Measurements from ENCODE around the gene DISP3.

The DISP3 gene

DNA sequence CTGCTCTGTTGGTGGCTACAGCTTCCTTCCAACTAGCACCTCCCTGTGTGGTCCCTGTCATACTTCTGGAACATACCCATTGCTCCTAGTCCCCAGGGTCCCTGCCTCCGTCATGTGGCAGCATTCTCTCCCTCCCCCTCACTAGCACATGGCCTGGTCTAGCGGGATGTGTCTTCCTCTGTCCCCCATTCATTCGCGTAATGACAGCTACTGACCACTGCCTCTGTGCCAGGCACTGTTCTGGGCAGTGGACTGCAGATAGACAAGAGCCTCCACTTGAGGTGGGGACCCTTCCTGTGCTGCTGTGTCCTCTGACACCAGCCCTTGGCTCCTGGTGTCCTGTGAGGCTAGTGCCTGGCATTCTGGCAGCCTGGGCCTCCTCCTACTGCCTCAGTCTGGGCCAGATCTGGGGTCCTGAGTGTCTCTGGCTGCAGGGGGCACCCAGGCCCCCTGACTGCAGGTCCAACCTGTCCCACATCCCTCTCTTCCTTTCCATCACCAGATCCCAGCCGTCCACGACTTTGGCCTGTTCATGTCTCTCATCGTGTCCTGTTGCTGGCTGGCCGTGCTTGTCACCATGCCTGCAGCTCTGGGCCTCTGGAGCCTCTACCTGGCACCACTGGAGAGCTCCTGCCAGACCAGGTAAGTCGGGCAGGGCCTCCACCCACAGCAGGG lies 38.1 kb downstream of the DISP3 start:
- DNase-seq = no peak

DNA sequence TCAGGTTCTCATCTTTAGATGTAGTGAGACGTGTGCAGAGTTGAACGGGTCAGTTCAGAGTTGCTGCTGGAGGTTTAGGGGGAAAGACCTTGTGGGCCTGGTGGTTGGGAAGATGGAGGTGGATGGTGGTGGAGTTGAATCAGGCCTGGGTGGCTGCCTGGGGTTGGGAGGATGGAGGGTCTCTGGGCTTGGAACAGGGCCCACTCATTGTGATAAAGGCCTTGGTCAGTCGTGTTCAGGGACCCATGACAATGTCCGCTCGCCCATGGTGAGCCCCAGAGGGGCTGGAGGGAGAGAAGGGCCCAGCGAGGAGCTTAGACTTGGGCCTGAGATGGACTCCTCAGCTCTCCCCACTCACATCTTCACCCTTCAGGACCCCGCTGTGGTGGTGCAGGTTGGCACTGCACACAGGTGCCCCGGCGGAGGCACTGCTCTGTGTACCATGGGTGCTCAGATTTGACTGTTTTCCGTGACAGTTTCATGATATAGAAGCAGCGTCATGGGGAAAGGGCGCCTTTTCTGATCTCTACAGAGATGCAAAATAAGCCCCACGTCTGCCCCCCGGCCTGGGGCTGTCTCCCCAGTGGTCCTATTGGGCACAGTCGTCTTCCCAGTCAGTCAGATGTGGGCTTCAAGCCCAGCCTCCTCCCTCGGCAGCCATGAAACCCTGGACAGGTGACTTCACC lies 39.2 kb downstream of the DISP3 start:
- DNase-seq = no peak

DNA sequence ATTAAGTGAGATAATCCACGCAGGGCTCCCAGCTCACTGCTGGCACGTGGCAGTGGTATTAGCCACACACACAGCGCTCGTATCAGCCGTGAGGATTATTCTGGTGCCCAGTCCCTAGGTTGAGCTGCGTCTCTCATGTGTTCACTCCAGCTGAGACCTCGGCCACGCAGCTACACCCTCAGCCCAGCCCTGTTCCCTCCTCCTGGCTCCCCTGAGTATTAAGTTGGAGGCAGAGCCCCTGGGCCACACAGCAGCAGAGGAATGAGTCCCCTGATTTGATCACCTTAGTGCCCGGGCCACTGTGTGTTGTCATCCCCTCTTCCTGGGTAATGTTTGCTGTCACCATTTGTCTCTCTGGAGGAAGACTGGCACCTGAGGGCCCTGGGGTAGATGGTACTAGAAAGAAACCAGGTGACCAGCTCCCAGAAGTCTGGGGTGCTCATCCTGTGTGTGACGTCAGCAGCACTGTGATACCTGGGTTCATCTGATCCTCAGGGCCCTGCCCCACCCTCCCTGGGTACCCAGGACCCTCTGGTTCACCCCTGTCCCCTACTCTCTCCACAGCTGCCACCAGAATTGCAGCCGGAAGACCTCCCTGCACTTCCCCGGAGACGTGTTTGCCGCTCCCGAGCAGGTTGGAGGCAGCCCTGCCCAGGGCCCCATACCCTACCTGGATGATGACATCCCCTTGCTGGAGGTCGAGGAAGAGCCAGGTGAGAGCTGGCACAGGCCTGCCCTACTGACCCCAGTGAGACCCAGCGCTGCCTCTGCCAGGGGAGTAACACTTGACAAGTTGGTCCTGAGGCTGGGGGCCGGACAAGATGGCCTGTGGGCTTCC lies 40.1 kb downstream of the DISP3 start:
- DNase-seq = no peak

DNA sequence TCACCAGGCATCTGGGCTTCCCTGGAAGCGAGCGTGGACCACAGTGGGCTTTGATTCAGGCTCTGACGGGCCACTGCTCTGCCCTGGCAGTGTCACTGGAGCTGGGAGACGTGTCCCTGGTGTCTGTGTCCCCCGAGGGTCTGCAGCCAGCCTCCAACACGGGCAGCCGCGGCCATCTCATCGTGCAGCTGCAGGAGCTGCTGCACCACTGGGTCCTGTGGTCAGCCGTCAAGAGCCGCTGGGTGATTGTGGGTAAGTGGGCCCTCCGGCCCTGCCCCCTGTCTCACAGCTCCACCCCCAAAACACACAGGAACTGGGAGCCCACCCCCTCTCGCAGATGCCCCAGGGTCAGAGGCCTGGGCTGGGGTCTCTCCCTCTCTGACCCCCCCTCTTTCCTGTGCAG lies 40.7 kb downstream of the DISP3 start:
- DNase-seq = no peak

DNA sequence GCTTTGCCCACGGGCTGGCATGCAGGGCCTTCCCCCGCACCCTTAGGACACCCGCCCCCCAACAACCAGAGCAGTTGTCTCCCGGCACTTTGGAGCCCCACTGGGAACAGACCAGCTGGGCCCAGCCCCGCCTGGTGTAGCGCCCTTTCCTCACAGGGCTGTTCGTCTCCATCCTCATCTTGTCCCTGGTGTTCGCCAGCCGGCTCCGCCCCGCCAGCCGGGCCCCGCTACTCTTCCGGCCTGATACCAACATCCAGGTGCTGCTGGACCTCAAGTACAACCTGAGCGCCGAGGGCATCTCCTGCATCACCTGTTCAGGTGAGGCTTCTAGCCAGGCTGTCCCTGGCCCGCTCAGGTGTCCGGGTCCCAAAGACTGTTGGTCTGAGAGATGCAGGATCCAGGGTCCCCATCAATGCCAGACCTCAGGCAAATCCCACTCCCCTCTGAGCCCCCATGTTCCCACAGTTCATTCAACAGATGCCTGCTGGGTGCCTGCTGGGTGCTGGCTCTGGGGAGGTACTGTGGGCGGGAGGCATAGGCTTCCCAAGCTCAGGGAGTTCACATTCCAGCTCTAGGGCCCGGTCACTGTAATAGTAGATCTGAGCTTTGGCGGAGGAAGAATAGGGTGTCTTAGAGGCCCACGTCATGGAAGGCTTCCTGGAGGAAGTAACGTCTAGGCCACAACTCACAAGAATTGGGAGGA lies 41.7 kb downstream of the DISP3 start:
- no peak for DNase-seq

DNA sequence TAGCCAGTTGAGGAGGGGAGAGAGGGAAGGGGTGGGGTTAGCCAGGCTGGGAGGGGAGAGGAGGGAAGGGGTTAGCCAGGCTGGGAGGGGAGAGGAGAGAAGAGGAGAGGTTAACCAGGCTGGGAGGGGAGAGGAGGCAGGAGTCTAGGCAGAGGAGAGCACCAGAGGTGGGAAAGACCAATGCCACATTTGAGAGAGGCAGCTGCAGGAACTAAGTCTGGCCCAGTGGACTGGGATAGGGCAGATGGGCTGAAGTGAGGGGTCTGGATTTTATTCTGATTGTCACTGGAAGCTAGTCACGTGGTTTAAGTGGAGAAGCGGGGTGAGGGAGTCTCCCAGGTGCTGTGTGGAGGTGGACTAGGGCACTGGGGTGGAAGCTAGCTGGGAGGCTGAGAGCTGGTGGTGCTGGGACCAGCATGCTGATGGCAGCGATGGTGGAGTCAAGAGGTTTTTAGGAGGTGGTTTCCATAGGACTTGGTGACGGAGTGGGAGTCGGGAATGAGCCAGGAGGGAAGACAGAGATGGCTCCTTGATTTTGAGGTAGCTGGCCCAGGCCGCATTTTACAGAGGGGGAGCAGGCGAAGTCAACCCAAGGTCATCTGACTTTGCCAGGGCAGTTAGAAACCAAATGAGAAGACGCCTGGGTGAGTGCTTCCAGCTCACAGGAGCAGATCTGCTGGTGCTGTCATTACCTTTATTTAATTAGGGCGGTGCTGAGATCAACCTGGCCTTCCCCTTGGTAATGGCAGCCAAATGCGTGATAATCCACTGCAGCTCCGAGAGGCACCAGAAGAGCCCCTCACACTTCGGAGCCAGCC lies 42.8 kb downstream of the DISP3 start:
- DNase-seq = no peak

DNA sequence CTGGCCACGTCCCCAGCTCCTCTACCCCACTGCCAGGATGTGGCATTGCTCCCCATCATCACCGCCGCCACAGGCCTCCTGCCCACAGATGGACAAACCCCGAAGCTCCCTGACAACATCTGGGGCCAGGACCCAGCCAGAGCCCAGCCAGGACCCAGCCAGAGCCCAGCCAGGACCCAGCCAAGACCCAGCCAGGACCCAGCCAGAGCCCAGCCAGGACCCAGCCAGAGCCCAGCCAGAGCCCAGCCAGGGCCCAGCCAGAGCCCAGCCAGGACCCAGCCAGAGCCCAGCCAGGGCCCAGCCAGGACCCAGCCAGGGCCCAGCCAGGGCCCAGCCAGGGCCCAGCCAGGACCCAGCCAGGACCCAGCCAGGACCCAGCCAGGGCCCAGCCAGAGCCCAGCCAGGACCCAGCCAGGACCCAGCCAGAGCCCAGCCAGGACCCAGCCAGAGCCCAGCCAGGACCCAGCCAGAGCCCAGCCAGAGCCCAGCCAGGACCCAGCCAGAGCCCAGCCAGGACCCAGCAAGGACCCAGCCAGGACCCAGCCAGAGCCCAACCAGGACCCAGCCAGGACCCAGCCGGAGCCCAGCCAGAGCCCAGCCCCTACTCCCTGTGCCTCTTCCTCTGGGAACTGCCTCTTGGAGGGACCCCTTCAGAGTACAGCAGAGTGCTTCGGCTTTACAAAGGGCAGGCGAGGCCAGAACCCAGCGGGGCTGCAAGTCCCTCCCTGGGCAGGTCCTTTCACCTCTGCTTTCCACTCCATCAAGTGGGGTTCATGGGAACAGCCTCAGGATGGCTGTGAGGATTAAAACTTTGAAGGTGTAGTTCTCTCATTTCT lies 43.7 kb downstream of the DISP3 start:
- no peak for DNase-seq

DNA sequence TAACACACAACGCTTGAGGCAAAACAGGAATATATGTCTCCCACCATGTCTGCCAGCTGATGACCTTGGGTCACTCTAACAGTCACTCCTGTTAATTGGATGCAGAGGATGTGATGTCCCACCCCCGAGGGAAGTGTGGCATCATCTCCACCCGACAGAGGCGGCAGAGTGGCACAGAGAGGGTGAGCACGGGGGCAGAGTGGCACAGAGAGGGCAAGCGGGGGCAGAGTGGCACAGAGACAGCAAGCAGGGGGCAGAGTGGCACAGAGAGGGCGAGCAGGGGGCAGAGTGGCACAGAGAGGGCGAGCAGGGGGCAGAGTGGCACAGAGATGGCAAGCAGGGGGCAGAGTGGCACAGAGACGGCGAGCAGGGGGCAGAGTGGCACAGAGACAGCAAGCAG lies 44.3 kb downstream of the DISP3 start:
- DNase-seq = no peak

DNA sequence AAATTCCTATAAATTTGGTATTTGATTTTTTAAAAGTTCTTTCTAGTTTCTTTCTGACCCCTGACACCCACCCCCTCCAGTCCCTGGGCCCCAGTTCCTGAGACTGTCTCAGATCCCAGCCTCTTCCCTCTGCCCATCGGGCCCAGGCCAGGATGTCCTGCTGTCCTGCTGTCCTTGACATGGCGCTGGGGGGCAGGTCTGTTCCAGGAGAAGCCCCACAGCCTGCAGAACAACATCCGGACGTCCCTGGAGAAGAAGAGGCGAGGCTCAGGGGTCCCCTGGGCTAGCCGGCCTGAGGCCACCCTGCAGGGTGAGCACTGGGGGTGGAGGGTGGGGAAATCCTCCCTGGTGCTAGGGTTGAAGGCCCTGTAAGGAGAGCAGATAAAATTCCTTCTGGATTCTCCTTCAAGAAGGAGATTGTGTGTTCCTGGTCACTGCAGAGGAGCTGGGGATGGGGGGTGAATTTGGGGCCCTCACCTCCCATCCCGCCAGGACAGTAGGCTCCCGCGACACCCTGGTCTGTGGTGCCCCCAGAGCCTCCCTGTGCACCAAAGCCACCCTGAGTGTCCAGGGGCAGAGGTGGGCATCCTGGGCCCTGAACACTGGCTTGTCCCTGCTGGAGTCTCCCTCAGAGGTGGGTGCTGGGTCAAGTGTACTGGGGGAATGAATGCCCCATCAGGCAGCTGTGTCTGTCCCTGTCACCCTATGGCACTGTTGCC lies 45.0 kb downstream of the DISP3 start:
- DNase-seq = no peak

DNA sequence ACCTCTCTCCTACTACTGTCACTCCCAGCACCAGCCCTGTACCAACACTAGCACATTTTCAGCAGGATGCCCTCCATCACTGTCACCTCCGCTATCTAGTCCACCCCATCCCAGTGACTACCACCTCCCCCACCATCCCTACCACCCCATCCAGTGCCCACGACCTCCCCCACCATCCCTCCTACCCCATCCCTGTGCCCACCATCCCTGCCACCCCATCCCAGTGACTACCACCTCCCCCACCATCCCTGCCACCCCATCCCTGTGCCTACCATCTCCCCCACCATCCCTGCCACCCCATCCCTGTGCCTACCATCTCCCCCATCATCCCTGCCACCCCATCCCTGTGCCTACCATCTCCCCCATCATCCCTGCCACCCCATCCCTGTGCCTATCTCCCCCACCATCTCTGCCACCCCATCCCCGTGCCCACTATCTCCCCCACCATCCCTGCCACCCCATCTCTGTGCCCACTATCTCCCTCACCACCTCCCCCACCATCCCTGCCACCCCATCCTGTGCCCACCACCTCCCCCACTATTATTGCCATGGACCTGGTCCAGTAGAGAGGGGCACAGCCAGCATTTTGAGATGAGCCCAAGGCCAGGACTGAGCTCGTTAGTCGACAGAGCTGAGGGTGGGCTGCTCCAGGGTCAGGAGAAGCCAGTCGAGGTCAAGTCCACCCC lies 45.7 kb downstream of the DISP3 start:
- DNase-seq = no peak

DNA sequence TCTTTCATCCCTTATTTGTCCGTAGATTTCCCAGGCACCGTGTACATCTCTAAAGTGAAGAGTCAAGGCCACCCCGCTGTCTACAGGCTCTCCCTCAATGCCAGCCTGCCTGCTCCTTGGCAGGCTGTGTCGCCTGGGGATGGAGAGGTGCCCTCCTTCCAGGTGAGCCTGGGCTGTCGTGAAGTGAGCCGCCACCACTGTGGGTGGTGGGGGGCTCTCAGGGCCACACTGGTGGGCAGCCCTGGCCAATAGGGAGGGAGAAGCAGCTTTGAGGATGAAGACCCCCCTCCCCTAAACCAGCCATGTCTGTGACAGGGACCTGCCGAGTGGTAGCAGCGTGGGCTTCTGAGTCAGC lies 46.2 kb downstream of the DISP3 start:
- DNase-seq = no peak

DNA sequence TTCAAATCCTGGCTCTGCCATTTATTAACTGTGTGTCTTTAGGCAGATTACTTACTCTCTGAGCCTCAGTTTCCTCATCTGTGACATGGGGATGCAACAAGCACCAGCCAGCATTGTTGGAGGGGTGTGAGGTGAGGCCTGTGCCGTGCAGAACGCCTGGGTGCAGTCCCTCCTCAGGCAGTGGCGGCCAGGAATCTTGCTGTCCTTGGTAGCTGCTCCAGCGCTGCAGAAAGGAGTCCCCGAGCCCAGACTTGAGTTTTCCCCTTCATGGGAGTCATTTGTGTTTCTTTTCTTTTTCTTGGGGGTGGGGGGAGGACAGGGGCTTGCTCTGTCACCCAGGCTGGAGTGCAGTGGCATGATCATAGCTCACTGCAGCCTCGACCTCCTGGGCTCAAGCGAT lies 46.6 kb downstream of the DISP3 start:
- DNase-seq = no peak

DNA sequence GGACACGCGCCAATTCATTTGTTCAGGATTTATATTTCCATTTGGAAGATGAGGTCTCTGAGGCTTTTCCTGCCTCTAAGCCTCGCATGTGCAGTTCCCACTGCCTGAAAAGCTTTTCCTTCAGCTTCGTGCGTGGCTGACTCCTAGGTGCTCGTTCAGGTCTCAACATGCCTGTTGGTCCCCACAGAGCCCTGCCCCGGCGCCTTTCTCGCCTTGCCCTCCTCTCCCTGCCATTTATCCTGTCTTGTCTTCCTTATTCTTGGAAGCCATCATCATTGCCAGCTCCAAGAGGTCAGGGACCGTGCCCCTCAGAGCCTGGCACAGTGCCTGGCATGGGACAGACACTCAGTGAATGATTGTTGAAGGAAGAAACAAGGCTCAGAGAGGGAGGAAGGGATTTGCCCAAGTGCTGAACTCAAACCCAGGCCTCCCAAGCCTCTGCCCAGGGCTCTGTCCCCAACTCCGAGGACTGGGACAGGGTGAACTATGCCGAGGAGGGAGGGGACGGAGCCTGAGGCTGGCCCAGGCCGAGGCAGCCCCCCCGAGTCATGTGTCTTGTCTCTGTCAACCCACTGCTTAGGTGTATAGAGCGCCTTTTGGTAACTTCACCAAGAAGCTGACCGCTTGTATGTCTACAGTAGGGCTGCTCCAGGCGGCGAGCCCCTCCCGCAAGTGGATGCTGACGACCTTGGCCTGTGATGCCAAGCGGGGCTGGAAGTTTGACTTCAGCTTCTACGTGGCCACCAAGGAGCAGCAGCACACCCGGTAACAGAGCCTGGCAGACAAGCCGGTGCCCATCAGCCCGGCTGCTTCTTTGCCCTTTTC lies 47.3 kb downstream of the DISP3 start:
- no peak for DNase-seq

DNA sequence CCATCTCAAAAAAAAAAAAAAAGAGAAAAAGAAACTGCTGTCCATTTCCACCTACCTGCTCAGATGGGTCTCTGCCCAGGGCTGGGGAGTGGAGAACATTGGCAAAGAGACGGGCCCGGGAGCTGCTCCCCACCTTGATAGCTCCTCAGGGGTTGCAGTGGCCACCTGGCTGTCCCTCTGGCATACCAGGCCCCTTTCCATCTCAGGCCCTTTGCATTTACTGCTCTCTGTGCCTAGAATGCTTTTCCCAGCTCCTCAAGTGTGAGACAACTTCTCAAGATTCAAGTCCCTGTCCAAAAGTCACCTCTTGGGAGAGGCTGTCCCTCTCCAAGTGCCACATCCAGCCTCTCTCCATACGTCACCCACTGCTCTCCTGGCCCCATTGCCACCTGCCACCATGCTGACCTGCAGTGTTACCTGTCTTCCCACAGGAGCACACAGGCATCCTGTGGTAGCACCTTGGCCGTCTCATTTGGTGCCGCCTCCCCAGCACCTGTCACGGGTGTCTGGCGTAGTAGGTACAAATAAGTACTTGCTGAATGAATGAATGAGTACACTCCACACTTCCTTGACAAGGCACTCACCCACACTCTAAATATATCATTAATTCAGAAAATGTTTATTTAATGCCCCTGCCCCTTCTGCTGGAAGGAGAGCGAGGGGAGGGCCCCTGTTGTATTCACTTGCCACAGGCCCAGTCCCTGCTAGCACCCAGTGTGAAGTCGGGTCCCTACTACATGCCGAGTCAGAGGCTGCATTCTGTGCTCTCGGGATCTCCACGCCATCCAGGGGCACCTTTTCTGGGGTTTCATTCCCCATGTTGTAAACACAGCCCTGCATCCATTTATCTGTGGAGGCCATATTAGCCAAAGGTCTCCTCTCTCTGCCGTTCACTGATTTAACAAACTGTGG lies 48.8 kb downstream of the DISP3 start:
- no peak for DNase-seq

DNA sequence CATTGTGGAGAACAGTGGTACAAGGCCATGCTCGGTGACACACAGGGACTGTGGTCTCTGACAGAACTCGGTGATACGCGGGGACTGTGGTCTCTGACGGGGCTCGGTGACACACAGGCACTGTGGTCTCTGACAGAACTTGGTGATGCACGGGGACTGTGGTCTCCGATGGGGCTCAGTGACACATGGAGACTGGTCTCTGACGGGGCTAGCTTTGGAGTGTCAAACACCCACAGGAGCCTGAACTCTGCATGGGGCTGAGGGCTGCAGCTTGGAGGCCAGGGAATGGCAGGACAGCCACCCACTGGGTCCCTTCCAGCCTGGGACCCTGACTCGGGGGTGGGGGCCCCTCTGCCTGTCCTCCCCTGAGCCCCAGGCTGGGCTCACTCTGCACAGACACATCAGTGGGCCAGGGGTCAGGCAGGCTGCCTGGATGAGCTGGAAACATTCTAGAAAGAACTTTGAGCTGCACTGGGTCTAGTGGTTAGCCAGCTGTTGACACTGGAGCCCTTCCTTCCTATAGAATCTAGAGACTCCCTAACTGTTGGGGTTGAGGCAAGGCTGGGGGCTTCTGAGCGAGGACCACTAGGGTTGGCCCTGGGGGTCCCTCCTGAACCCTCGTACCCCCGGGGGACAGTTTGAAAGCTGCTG lies 49.8 kb downstream of the DISP3 start:
- no peak for DNase-seq

DNA sequence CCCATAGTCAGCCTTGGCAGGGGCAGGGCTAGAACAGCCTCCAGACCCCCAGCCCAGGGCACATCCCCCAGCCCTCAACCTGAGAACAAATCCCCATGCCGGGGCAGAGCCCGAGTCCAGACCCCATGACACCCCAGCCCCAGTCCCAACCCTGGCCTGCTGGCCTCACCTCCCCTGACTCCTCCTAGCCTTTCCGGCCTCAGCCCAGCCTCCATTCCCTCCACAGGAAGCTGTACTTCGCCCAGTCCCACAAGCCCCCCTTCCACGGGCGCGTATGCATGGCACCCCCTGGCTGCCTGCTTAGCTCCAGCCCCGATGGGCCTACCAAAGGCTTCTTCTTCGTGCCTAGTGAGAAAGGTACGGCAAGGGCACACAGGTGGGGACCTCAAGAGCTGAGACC lies 50.4 kb downstream of the DISP3 start:
- no peak for DNase-seq
